GM23248 (cell line): ENCODE results near the gene CNTRL.

Source experiments
- EZH2 ChIP-seq: fragments of 200-600 bp; sonication (generic); IDR thresholded peaks from 2 replicates; pipeline ENCODE4 v1.6.1; 2018; ENCODE audit warnings: antibody characterized with exemption, mild to moderate bottlenecking; ENCODE audit not compliant: insufficient read depth, poor library complexity, severe bottlenecking
- EZH2phosphoT487 ChIP-seq: fragments of 200-600 bp; sonication (generic); IDR thresholded peaks from 2 replicates; pipeline ENCODE4 v1.6.1; 2018; ENCODE audit warnings: antibody characterized with exemption, moderate library complexity, mild to moderate bottlenecking, low read depth; ENCODE audit not compliant: insufficient read depth

DNA sequence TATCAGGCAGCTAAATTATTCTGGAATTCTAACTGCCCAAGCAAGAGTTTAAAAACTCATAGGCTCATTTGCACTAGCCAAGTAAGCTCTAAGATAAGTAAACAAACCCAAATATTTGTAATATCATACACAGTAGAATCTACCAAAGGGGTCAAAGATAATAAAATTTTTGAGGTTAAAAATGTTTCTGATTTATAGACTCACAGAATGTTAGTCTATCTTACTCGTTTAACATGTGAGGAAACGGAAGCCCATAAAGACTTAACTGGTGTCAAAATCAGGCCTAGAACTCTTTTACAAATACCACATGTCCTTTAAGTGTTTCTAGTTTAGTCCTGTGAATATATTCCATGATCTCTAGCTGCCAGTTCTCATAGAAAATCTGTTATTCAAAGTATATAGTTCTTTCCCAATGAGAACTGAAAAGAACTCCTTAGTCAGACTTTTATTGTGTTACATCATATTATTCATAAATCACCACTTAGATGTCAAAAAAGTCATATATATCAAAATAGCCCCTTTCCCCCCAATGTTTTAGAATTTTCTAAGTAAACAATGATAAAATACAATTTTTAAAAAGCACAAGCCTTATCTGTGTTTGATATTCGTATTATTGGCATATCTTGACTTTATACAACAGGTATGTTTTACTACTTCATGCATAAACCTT lies 113.0 kb downstream of the CNTRL start:
- no peak for TF ChIP-seq EZH2phosphoT487
- no peak for TF ChIP-seq EZH2
